ENCODE data around the gene ITPR3. TPM values are rescaled to one million over a fixed set of nuclear protein-coding genes. Genes with fewer than 3 reads are reported as not detected.

ITPR3 gene
- total RNA-seq, 2 experiments from 2014 or later, result 57.8 to 59.3 TPM

GRCh38 chr6:33663727-33664449 is 42.8 kb downstream of the ITPR3 start:
- no peak overlapping the region for H3K4me3 Mint-ChIP-seq
- no peaks in the 10 kb centered on the region for H3K27me3 Mint-ChIP-seq (ENCODE audit: low read depth)
- H3K27ac Mint-ChIP-seq, result peak overlapping the region; percentile 40
- ChIA-PET CTCF (no interaction called here), POLR2A (interaction anchor here (0.8 kb wide), 1 partner anchor 56 kb away, joined by 3 read pairs; no protein-coding TSS in a partner anchor)
- peaks cover 5% of the 10 kb centered on the region for H3K4me1 Mint-ChIP-seq (ENCODE audit: low read depth)
- no peaks in the 10 kb centered on the region for H3K9me3 Mint-ChIP-seq (ENCODE audit: insufficient read depth)
- peaks cover 31% of the 10 kb centered on the region for H3K36me3 Mint-ChIP-seq (ENCODE audit: low read depth)
- no peak for ATAC-seq
- DNase-seq, result no peak

GRCh38 chr6:33664506-33665057 is 43.5 kb downstream of the ITPR3 start:
- peaks cover 36% of the 10 kb centered on the region for H3K36me3 Mint-ChIP-seq (ENCODE audit: low read depth)
- POLR2A ChIA-PET, result interaction anchor here (0.8 kb wide), 1 partner anchor 57 kb away, joined by 3 read pairs; no protein-coding TSS in a partner anchor
- H3K27me3 Mint-ChIP-seq (ENCODE audit: low read depth), result no peaks in the 10 kb centered on the region

GRCh38 chr6:33665957-33666356 is 44.8 kb downstream of the ITPR3 start:
- DNase-seq (no peak), ATAC-seq (no peak)
- no peaks in the 10 kb centered on the region for H3K9me3 Mint-ChIP-seq (ENCODE audit: insufficient read depth)
- POLR2A ChIA-PET, result no interaction called here
- H3K4me3 Mint-ChIP-seq, result no peak overlapping the region
- CTCF ChIA-PET, result interaction anchor here (1.7 kb wide), 1 partner anchor 80 kb away, joined by 5 read pairs; no protein-coding TSS in a partner anchor
- H3K27me3 Mint-ChIP-seq (ENCODE audit: low read depth), result no peaks in the 10 kb centered on the region
- peaks cover 7% of the 10 kb centered on the region for H3K4me1 Mint-ChIP-seq (ENCODE audit: low read depth)
- H3K36me3 Mint-ChIP-seq (ENCODE audit: low read depth), result peaks cover 37% of the 10 kb centered on the region
- H3K27ac Mint-ChIP-seq, result no peak overlapping the region

More at GRCh38 chr6:33664506-33665057, 43.5 kb downstream of the ITPR3 start:
- Mint-ChIP-seq H3K4me3 (no peak overlapping the region), H3K27ac (no peak overlapping the region), H3K4me1 (ENCODE audit: low read depth) (peaks cover 7% of the 10 kb centered on the region), H3K9me3 (ENCODE audit: insufficient read depth) (no peaks in the 10 kb centered on the region)
- no peak for DNase-seq
- no peak for ATAC-seq
- CTCF ChIA-PET, result no interaction called here

GRCh38 chr6:33667072-33667471 is 46.0 kb downstream of the ITPR3 start:
- ATAC-seq (no peak), DNase-seq (no peak)
- H3K4me3 Mint-ChIP-seq, result no peak overlapping the region
- CTCF ChIA-PET, result interaction anchor here (1.7 kb wide), 1 partner anchor 82 kb away, joined by 5 read pairs; no protein-coding TSS in a partner anchor
- H3K4me1 Mint-ChIP-seq (ENCODE audit: low read depth), result peaks cover 7% of the 10 kb centered on the region
- H3K9me3 Mint-ChIP-seq (ENCODE audit: insufficient read depth), result no peaks in the 10 kb centered on the region
- H3K36me3 Mint-ChIP-seq (ENCODE audit: low read depth), result peaks cover 39% of the 10 kb centered on the region
- H3K27me3 Mint-ChIP-seq (ENCODE audit: low read depth), result no peaks in the 10 kb centered on the region
- no peak overlapping the region for H3K27ac Mint-ChIP-seq
- POLR2A ChIA-PET, result no interaction called here

- ATAC-seq, result no peak
- POLR2A ChIA-PET, result no interaction called here
- CTCF ChIA-PET, result interaction anchor here (1.0 kb wide), 1 partner anchor 8 kb away, joined by 3 read pairs; no protein-coding TSS in a partner anchor
- peaks cover 39% of the 10 kb centered on the region for H3K36me3 Mint-ChIP-seq (ENCODE audit: low read depth)
- H3K9me3 Mint-ChIP-seq (ENCODE audit: insufficient read depth), result no peaks in the 10 kb centered on the region
- H3K4me1 Mint-ChIP-seq (ENCODE audit: low read depth), result peaks cover 7% of the 10 kb centered on the region
- H3K27me3 Mint-ChIP-seq (ENCODE audit: low read depth), result no peaks in the 10 kb centered on the region
- DNase-seq, result no peak
- no peak overlapping the region for H3K27ac Mint-ChIP-seq
- H3K4me3 Mint-ChIP-seq, result no peak overlapping the region
Measured at GRCh38 chr6:33667776-33668175, 46.7 kb downstream of the ITPR3 start.

- Mint-ChIP-seq H3K27me3 (ENCODE audit: low read depth) (no peaks in the 10 kb centered on the region), H3K27ac (peak overlapping the region; percentile 24), H3K4me1 (ENCODE audit: low read depth) (peaks cover 7% of the 10 kb centered on the region), H3K4me3 (no peak overlapping the region), H3K36me3 (ENCODE audit: low read depth) (peaks cover 39% of the 10 kb centered on the region), H3K9me3 (ENCODE audit: insufficient read depth) (no peaks in the 10 kb centered on the region)
- ATAC-seq (no peak), DNase-seq (no peak)
- POLR2A ChIA-PET, result no interaction called here
- CTCF ChIA-PET, result interaction anchor here (1.0 to 1.1 kb wide), 2 partner anchors 9 to 33 kb away, joined by 3 read pairs; no protein-coding TSS in a partner anchor
Measured at GRCh38 chr6:33668328-33668727, 47.2 kb downstream of the ITPR3 start.

- Mint-ChIP-seq H3K4me1 (ENCODE audit: low read depth) (peaks cover 7% of the 10 kb centered on the region), H3K9me3 (ENCODE audit: insufficient read depth) (no peaks in the 10 kb centered on the region), H3K27ac (peak overlapping the region; percentile 39), H3K27me3 (ENCODE audit: low read depth) (no peaks in the 10 kb centered on the region), H3K4me3 (no peak overlapping the region), H3K36me3 (ENCODE audit: low read depth) (peaks cover 40% of the 10 kb centered on the region)
- ChIA-PET POLR2A (no interaction called here), CTCF (interaction anchor here (1.1 to 1.5 kb wide), 2 partner anchors 32 to 61 kb away, joined by 3 to 4 read pairs; no protein-coding TSS in a partner anchor)
- DNase-seq (peak; percentile 39), ATAC-seq (no peak)
Measured at GRCh38 chr6:33668914-33669313, 47.8 kb downstream of the ITPR3 start.

GRCh38 chr6:33670086-33670660 is 49.1 kb downstream of the ITPR3 start:
- Mint-ChIP-seq H3K4me3 (no peak overlapping the region), H3K27ac (no peak overlapping the region), H3K9me3 (ENCODE audit: insufficient read depth) (no peaks in the 10 kb centered on the region), H3K27me3 (ENCODE audit: low read depth) (no peaks in the 10 kb centered on the region), H3K4me1 (ENCODE audit: low read depth) (peaks cover 7% of the 10 kb centered on the region), H3K36me3 (ENCODE audit: low read depth) (peaks cover 44% of the 10 kb centered on the region)
- ATAC-seq (no peak), DNase-seq (no peak)
- ChIA-PET POLR2A (no interaction called here), CTCF (interaction anchor here (1.0 to 1.5 kb wide), 2 partner anchors 30 to 62 kb away, joined by 3 to 4 read pairs; no protein-coding TSS in a partner anchor)

- CTCF ChIA-PET, result no interaction called here
- H3K27ac Mint-ChIP-seq, result peak overlapping the region; percentile 23
- ATAC-seq (no peak), DNase-seq (no peak)
- no peaks in the 10 kb centered on the region for H3K9me3 Mint-ChIP-seq (ENCODE audit: insufficient read depth)
- H3K27me3 Mint-ChIP-seq (ENCODE audit: low read depth), result no peaks in the 10 kb centered on the region
- H3K4me3 Mint-ChIP-seq, result no peak overlapping the region
- peaks cover 46% of the 10 kb centered on the region for H3K36me3 Mint-ChIP-seq (ENCODE audit: low read depth)
- H3K4me1 Mint-ChIP-seq (ENCODE audit: low read depth), result peaks cover 7% of the 10 kb centered on the region
- POLR2A ChIA-PET, result no interaction called here
Measured at GRCh38 chr6:33670971-33671743, 50.0 kb downstream of the ITPR3 start.

- H3K9me3 Mint-ChIP-seq (ENCODE audit: insufficient read depth), result no peaks in the 10 kb centered on the region
- peaks cover 46% of the 10 kb centered on the region for H3K36me3 Mint-ChIP-seq (ENCODE audit: low read depth)
- no peak for ATAC-seq
- POLR2A ChIA-PET, result no interaction called here
- no peak overlapping the region for H3K4me3 Mint-ChIP-seq
- peaks cover 7% of the 10 kb centered on the region for H3K4me1 Mint-ChIP-seq (ENCODE audit: low read depth)
- CTCF ChIA-PET, result no interaction called here
- H3K27ac Mint-ChIP-seq, result peak overlapping the region; percentile 23
- no peak for DNase-seq
- H3K27me3 Mint-ChIP-seq (ENCODE audit: low read depth), result no peaks in the 10 kb centered on the region
Measured at GRCh38 chr6:33671744-33672072, 50.6 kb downstream of the ITPR3 start.

GRCh38 chr6:33672808-33673207 is 51.7 kb downstream of the ITPR3 start:
- Mint-ChIP-seq H3K4me1 (ENCODE audit: low read depth) (peaks cover 7% of the 10 kb centered on the region), H3K27ac (no peak overlapping the region), H3K27me3 (ENCODE audit: low read depth) (no peaks in the 10 kb centered on the region), H3K9me3 (ENCODE audit: insufficient read depth) (no peaks in the 10 kb centered on the region), H3K36me3 (ENCODE audit: low read depth) (peaks cover 52% of the 10 kb centered on the region), H3K4me3 (no peak overlapping the region)
- ATAC-seq, result no peak
- no peak for DNase-seq
- ChIA-PET POLR2A (no interaction called here), CTCF (no interaction called here)

- no peak overlapping the region for H3K27ac Mint-ChIP-seq
- peaks cover 2% of the 10 kb centered on the region for H3K4me1 Mint-ChIP-seq (ENCODE audit: low read depth)
- ATAC-seq (no peak), DNase-seq (no peak)
- ChIA-PET CTCF (no interaction called here), POLR2A (no interaction called here)
- H3K4me3 Mint-ChIP-seq, result no peak overlapping the region
- peaks cover 48% of the 10 kb centered on the region for H3K36me3 Mint-ChIP-seq (ENCODE audit: low read depth)
- H3K27me3 Mint-ChIP-seq (ENCODE audit: low read depth), result no peaks in the 10 kb centered on the region
- no peaks in the 10 kb centered on the region for H3K9me3 Mint-ChIP-seq (ENCODE audit: insufficient read depth)
Measured at GRCh38 chr6:33673851-33674250, 52.7 kb downstream of the ITPR3 start.

All from activated CD8-positive, alpha-beta T cell treated with anti-CD3 and anti-CD28 coated beads, Interleukin-2, amount 10 ng/mL, durations not matched to agents 7 days and 5 days (primary cell).